HepG2 (cell line): Measurements from ENCODE around the gene UBE2M. TPM values are rescaled to one million over a fixed set of nuclear protein-coding genes. Genes with fewer than 3 reads are reported as not detected.

ENCODE experiments used
- CENPBD1 ChIP-seq: sonication (generic); formaldehyde crosslinking; IDR thresholded peaks from 2 replicates; pipeline ENCODE4 v1.8.0; 2022; ENCODE audit warnings: missing genetic modification reagents, low read depth, mild to moderate bottlenecking, borderline replicate concordance
- ESRRA ChIP-seq: sonication (generic); formaldehyde crosslinking; IDR thresholded peaks from 2 replicates; pipeline ENCODE4 v1.5.1; 2020; ENCODE audit warnings: mild to moderate bottlenecking, low read depth, missing genetic modification reagents
- GPBP1L1 ChIP-seq: sonication (generic); formaldehyde crosslinking; IDR thresholded peaks from 2 replicates; pipeline ENCODE4 v1.5.0; 2020; ENCODE audit warnings: mild to moderate bottlenecking, missing genetic modification reagents
- HDAC1 ChIP-seq: sonication (generic); formaldehyde crosslinking; IDR thresholded peaks from 2 replicates; pipeline ENCODE4 v1.5.1; 2020; ENCODE audit warnings: mild to moderate bottlenecking, missing genetic modification reagents
- ISL2 ChIP-seq: sonication (generic); formaldehyde crosslinking; IDR thresholded peaks from 2 replicates; pipeline ENCODE4 v1.5.0; 2020; ENCODE audit warnings: missing genetic modification reagents
- KDM5A ChIP-seq: fragments of 200-600 bp; sonication (generic); IDR thresholded peaks from 2 replicates; pipeline ENCODE4 v1.7.0; 2018; ENCODE audit warnings: antibody characterized with exemption, mild to moderate bottlenecking, low read length, borderline replicate concordance
- NCOA5 ChIP-seq: sonication (generic); formaldehyde crosslinking; IDR thresholded peaks from 2 replicates; pipeline ENCODE4 v1.4.0; 2020; ENCODE audit warnings: missing genetic modification reagents
- NR2F6 ChIP-seq, 2 experiments: IDR thresholded peaks; 2 replicates each; pipeline ENCODE4 v1.6.1; 2016; ENCODE audit warnings: antibody characterized with exemption in 1 of 2, mild to moderate bottlenecking in 1 of 2
- PLRG1 ChIP-seq: fragments of 450-650 bp; conservative IDR thresholded peaks from 2 replicates; pipeline ENCODE4 v1.6.1; 2016
- POLR2AphosphoS2 ChIP-seq: IDR thresholded peaks from 2 replicates; pipeline ENCODE4 v1.6.1; 2011; ENCODE audit warnings: low read depth, low read length, improper control_type of control experiment
- RARG ChIP-seq: sonication (generic); formaldehyde crosslinking; IDR thresholded peaks from 2 replicates; pipeline ENCODE4 v1.4.0; 2020; ENCODE audit warnings: low read depth, mild to moderate bottlenecking, missing genetic modification reagents
- SALL1 ChIP-seq: sonication (generic); formaldehyde crosslinking; IDR thresholded peaks from 2 replicates; pipeline ENCODE4 v1.8.0; 2022; ENCODE audit warnings: mild to moderate bottlenecking, missing genetic modification reagents
- ZHX2 ChIP-seq, 2 experiments: sonication (generic) in 1 of 2; formaldehyde crosslinking in 1 of 2; IDR thresholded peaks; 2 replicates each; pipeline versions ENCODE4 v1.6.1 to v1.9.0; 2014 to 2022; ENCODE audit warnings: antibody characterized with exemption in 1 of 2, borderline replicate concordance in 1 of 2, inconsistent platforms in 1 of 2, low read depth in 1 of 2, missing genetic modification reagents in 1 of 2
- ZNF264 ChIP-seq: sonication (generic); formaldehyde crosslinking; IDR thresholded peaks from 2 replicates; pipeline ENCODE4 v1.4.0; 2020; ENCODE audit warnings: missing genetic modification reagents
- ZNF609 ChIP-seq: sonication (generic); formaldehyde crosslinking; IDR thresholded peaks from 2 replicates; pipeline ENCODE4 v1.4.0; 2020; ENCODE audit warnings: mild to moderate bottlenecking, missing genetic modification reagents, borderline replicate concordance
- polyA plus RNA-seq, 8 experiments: library from polyadenylated mRNA; depleted of rRNA in 3 of 8; stranded (reverse) in 7 of 8; unstranded in 1 of 8; fragments of >200 nt; fragmentation: Illumina TruSeq in 4 of 8; extraction: Trizol in 4 of 8; gene quantifications; 2 replicates each; pipeline versions ENCODE4 v1.2.1 to v1.2.3, GENCODE V29; 2011 to 2016; ENCODE audit warnings: low read depth in 4 of 8, missing spikeins in 1 of 8, mixed read lengths in 1 of 8; ENCODE audit not compliant: insufficient read depth in 1 of 8
- total RNA-seq, 5 experiments: library from RNA; depleted of rRNA; stranded (reverse); fragments of >200 nt; fragmentation: Illumina TruSeq; extraction: Trizol; gene quantifications; 2 replicates each; pipeline ENCODE4 v1.2.3, GENCODE V29; 2016; ENCODE audit warnings: low read depth in 1 of 5

The UBE2M gene
- total and polyA plus RNA-seq, 2 of the 13 experiments (the other 11 are each of a cell fraction or from before 2014, with no cell fraction given): 36.2 to 50.3 TPM

- TF ChIP-seq NCOA5 (no peak), ZNF264 (CRISPR knock-in tag) (no peak), ESRRA (CRISPR knock-in tag) (no peak), ISL2 (no peak), NR2F6 (IDR thresholded peaks at IDR 0.05) (no peak), NR2F6 (CRISPR knock-in tag; IDR thresholded peaks at IDR 0.05) (no peak), PLRG1 (no peak), CENPBD1 (CRISPR knock-in tag) (no peak; the same call in 1 of the 2 replicates), GPBP1L1 (CRISPR knock-in tag) (no peak), SALL1 (no peak; the same call in 1 of the 2 replicates), KDM5A (peak; percentile 76), HDAC1 (CRISPR knock-in tag) (peak; percentile 64; the same call in 1 of the 2 replicates), ZHX2 (IDR thresholded peaks at IDR 0.05; ENCODE audit: low read depth) (peak; percentile 82), ZHX2 (CRISPR knock-in tag; IDR thresholded peaks at IDR 0.05; ENCODE audit: borderline replicate concordance) (no peak), RARG (no peak), POLR2AphosphoS2 (0 out of 2 replicates have a peak, but pooled peaks have one; percentile 64), ZNF609 (CRISPR knock-in tag) (no peak; the same call in 1 of the 2 replicates)
These were observed 3.7 kb downstream of the UBE2M start, which contains the start of gene CHMP2A (continued) for GRCh38 chr19:58554494-58555368.
